Activated T-helper 1 cell treated with anti-CD3 and anti-CD28 coated beads, Interleukin-12 subunit alpha, Interleukin-12 subunit beta, Interleukin-2, Interleukin-4 antibody, amounts not matched to agents 30 ng/mL and 10 ng/mL and 1 ng/mL, durations not matched to agents 14 hours and 24 hours and 36 hours (primary cell): ENCODE measurements around the gene SLCO4C1. TPM values are rescaled to one million over a fixed set of nuclear protein-coding genes. Genes with fewer than 3 reads are reported as not detected.

Experiments
- DNase-seq: peaks from one replicate; pipeline ENCODE4 v3.0.0; 2021; ENCODE audit warnings: low spot score
- H3K27ac Mint-ChIP-seq: one replicate; pipeline ENCODE4 v1.8.0; 2021; ENCODE audit warnings: mild to moderate bottlenecking, mixed read lengths
- H3K27me3 Mint-ChIP-seq: one replicate; pipeline ENCODE4 v1.8.0; 2022; ENCODE audit warnings: mild to moderate bottlenecking, moderate library complexity, mixed read lengths; ENCODE audit not compliant: insufficient read depth
- H3K36me3 Mint-ChIP-seq: one replicate; pipeline ENCODE4 v1.8.0; 2021; ENCODE audit warnings: low read depth, mixed read lengths
- H3K4me1 Mint-ChIP-seq: one replicate; pipeline ENCODE4 v1.8.0; 2021; ENCODE audit warnings: low read depth, mixed read lengths
- H3K4me3 Mint-ChIP-seq: one replicate; pipeline ENCODE4 v1.8.0; 2021; ENCODE audit warnings: mild to moderate bottlenecking, moderate library complexity, mixed read lengths
- H3K9me3 Mint-ChIP-seq: one replicate; pipeline ENCODE4 v1.8.0; 2021; ENCODE audit warnings: mixed read lengths
- intact Hi-C: fragments of 100-400 bp; cut with micrococcal nuclease; formaldehyde crosslinking; loops from one replicate; pipeline ENCODE4 v1.15.1; 2024
- total RNA-seq: library from RNA; stranded (reverse); gene quantifications from 2 replicates; pipeline ENCODE4 v1.2.3, GENCODE V29; 2022

Gene SLCO4C1
- total RNA-seq, 1 donor from 2014 or later, result 0.26 TPM

GRCh38 chr5:102241809-102242421 is 54.2 kb downstream of the SLCO4C1 start:
- H3K27ac Mint-ChIP-seq, result no peak overlapping the region
- H3K4me3 Mint-ChIP-seq, result no peak overlapping the region
- H3K27me3 Mint-ChIP-seq, result peaks cover 1% of the 10 kb centered on the region
- H3K9me3 Mint-ChIP-seq, result no peaks in the 10 kb centered on the region
- intact Hi-C loops, result no loop called here
- DNase-seq, result no peak
- no peaks in the 10 kb centered on the region for H3K36me3 Mint-ChIP-seq
- H3K4me1 Mint-ChIP-seq, result no peaks in the 10 kb centered on the region

- Mint-ChIP-seq H3K9me3 (no peaks in the 10 kb centered on the region), H3K4me3 (no peak overlapping the region), H3K27ac (no peak overlapping the region), H3K36me3 (no peaks in the 10 kb centered on the region), H3K4me1 (peaks cover 19% of the 10 kb centered on the region), H3K27me3 (peaks cover 8% of the 10 kb centered on the region)
- intact Hi-C loops, result no loop called here
- DNase-seq, result no peak
These were observed 64.1 kb downstream of the SLCO4C1 start for GRCh38 chr5:102231693-102232619.

- Mint-ChIP-seq H3K4me3 (no peak overlapping the region), H3K4me1 (peaks cover 19% of the 10 kb centered on the region), H3K9me3 (no peaks in the 10 kb centered on the region), H3K27ac (no peak overlapping the region), H3K27me3 (peaks cover 4% of the 10 kb centered on the region), H3K36me3 (no peaks in the 10 kb centered on the region)
- intact Hi-C loops, result no loop called here
- DNase-seq, result no peak
These were observed 66.4 kb downstream of the SLCO4C1 start for GRCh38 chr5:102229685-102230084.

GRCh38 chr5:102226321-102226720 is 69.8 kb downstream of the SLCO4C1 start:
- no peak overlapping the region for H3K27ac Mint-ChIP-seq
- H3K4me3 Mint-ChIP-seq, result no peak overlapping the region
- no peaks in the 10 kb centered on the region for H3K36me3 Mint-ChIP-seq
- no peak for DNase-seq
- H3K9me3 Mint-ChIP-seq, result no peaks in the 10 kb centered on the region
- intact Hi-C loops, result no loop called here
- H3K27me3 Mint-ChIP-seq, result peaks cover 6% of the 10 kb centered on the region
- peaks cover 11% of the 10 kb centered on the region for H3K4me1 Mint-ChIP-seq

- Mint-ChIP-seq H3K36me3 (no peaks in the 10 kb centered on the region), H3K27me3 (peaks cover 6% of the 10 kb centered on the region), H3K27ac (no peak overlapping the region), H3K4me3 (no peak overlapping the region), H3K9me3 (no peaks in the 10 kb centered on the region), H3K4me1 (no peaks in the 10 kb centered on the region)
- DNase-seq, result no peak
- intact Hi-C loops, result loop anchor here (1.0 to 2.0 kb wide), 2 partner anchors 246 to 281 kb away; no protein-coding TSS in a partner anchor
These were observed 72.3 kb downstream of the SLCO4C1 start for GRCh38 chr5:102223542-102224477.

- H3K4me1 Mint-ChIP-seq, result no peaks in the 10 kb centered on the region
These were observed 73.3 kb downstream of the SLCO4C1 start for GRCh38 chr5:102222772-102223171.

GRCh38 chr5:102221949-102222348 is 74.1 kb downstream of the SLCO4C1 start:
- intact Hi-C loops, result loop anchor here (2.0 kb wide), 1 partner anchor 279 kb away; no protein-coding TSS in a partner anchor

More at GRCh38 chr5:102222772-102223171, 73.3 kb downstream of the SLCO4C1 start:
- no peaks in the 10 kb centered on the region for H3K36me3 Mint-ChIP-seq
- H3K4me3 Mint-ChIP-seq, result no peak overlapping the region
- H3K27me3 Mint-ChIP-seq, result peaks cover 2% of the 10 kb centered on the region
- intact Hi-C loops, result loop anchor here (2.0 kb wide), 1 partner anchor 280 kb away; no protein-coding TSS in a partner anchor
- no peak overlapping the region for H3K27ac Mint-ChIP-seq
- DNase-seq, result no peak
- H3K9me3 Mint-ChIP-seq, result no peaks in the 10 kb centered on the region

GRCh38 chr5:102218159-102218558 is 77.9 kb downstream of the SLCO4C1 start:
- Mint-ChIP-seq H3K4me3 (no peak overlapping the region), H3K27me3 (peaks cover 2% of the 10 kb centered on the region)
- no peak for DNase-seq

More at GRCh38 chr5:102221949-102222348, 74.1 kb downstream of the SLCO4C1 start:
- Mint-ChIP-seq H3K36me3 (no peaks in the 10 kb centered on the region), H3K9me3 (no peaks in the 10 kb centered on the region), H3K27me3 (peaks cover 2% of the 10 kb centered on the region), H3K4me3 (no peak overlapping the region), H3K27ac (no peak overlapping the region), H3K4me1 (no peaks in the 10 kb centered on the region)
- no peak for DNase-seq

GRCh38 chr5:102216678-102217077 is 79.4 kb downstream of the SLCO4C1 start:
- Mint-ChIP-seq H3K36me3 (no peaks in the 10 kb centered on the region), H3K4me3 (no peak overlapping the region)
- DNase-seq, result no peak

More at GRCh38 chr5:102218159-102218558, 77.9 kb downstream of the SLCO4C1 start:
- no peaks in the 10 kb centered on the region for H3K36me3 Mint-ChIP-seq
- H3K9me3 Mint-ChIP-seq, result no peaks in the 10 kb centered on the region
- H3K27ac Mint-ChIP-seq, result no peak overlapping the region
- intact Hi-C loops, result no loop called here
- H3K4me1 Mint-ChIP-seq, result no peaks in the 10 kb centered on the region

GRCh38 chr5:102211165-102211564 is 84.9 kb downstream of the SLCO4C1 start:
- DNase-seq, result no peak
- Mint-ChIP-seq H3K27ac (no peak overlapping the region), H3K36me3 (no peaks in the 10 kb centered on the region), H3K4me3 (no peak overlapping the region), H3K27me3 (no peaks in the 10 kb centered on the region), H3K9me3 (no peaks in the 10 kb centered on the region), H3K4me1 (no peaks in the 10 kb centered on the region)
- intact Hi-C loops, result no loop called here

More at GRCh38 chr5:102216678-102217077, 79.4 kb downstream of the SLCO4C1 start:
- no peaks in the 10 kb centered on the region for H3K9me3 Mint-ChIP-seq
- intact Hi-C loops, result no loop called here
- H3K27me3 Mint-ChIP-seq, result no peaks in the 10 kb centered on the region
- H3K4me1 Mint-ChIP-seq, result no peaks in the 10 kb centered on the region
- no peak overlapping the region for H3K27ac Mint-ChIP-seq

- no peak overlapping the region for H3K27ac Mint-ChIP-seq
- H3K36me3 Mint-ChIP-seq, result no peaks in the 10 kb centered on the region
- intact Hi-C loops, result no loop called here
- DNase-seq, result no peak
- H3K4me3 Mint-ChIP-seq, result no peak overlapping the region
- peaks cover 2% of the 10 kb centered on the region for H3K27me3 Mint-ChIP-seq
- no peaks in the 10 kb centered on the region for H3K9me3 Mint-ChIP-seq
- H3K4me1 Mint-ChIP-seq, result no peaks in the 10 kb centered on the region
These were observed 95.2 kb downstream of the SLCO4C1 start for GRCh38 chr5:102200861-102201260.

GRCh38 chr5:102196481-102196880 is 99.6 kb downstream of the SLCO4C1 start:
- H3K27ac Mint-ChIP-seq, result no peak overlapping the region
- H3K9me3 Mint-ChIP-seq, result peaks cover 6% of the 10 kb centered on the region
- no peak for DNase-seq
- peaks cover 2% of the 10 kb centered on the region for H3K27me3 Mint-ChIP-seq
- no peaks in the 10 kb centered on the region for H3K4me1 Mint-ChIP-seq
- no peaks in the 10 kb centered on the region for H3K36me3 Mint-ChIP-seq
- no peak overlapping the region for H3K4me3 Mint-ChIP-seq
- intact Hi-C loops, result no loop called here
